Measurements from ENCODE around the gene RFWD3.

RFWD3 gene

GRCh38 chr16:74666425-74667254, at the start of gene RFWD3:
RFWD3 (minus strand) TSS chr16:74666877; CDS start chr16:74661449, 5,428 bp downstream.
- peaks cover 38% of the 10 kb centered on the region for H3K79me2 ChIP-seq (ENCODE audit: insufficient read depth, low read length)
- peaks cover 11% of the 10 kb centered on the region; the same call in 1 of the 2 replicates for H3K9me3 ChIP-seq (ENCODE audit: low read length)
- H3K27me3 ChIP-seq (ENCODE audit: insufficient read depth, low read length): no peaks in the 10 kb centered on the region
- no peaks in the 10 kb centered on the region for H4K20me1 ChIP-seq (ENCODE audit: insufficient read depth, low read length)
- H3K4me1 ChIP-seq (ENCODE audit: insufficient read depth, low read length, severe bottlenecking): peaks cover 26% of the 10 kb centered on the region
- H3K9me2 ChIP-seq (ENCODE audit: low read depth, low read length): no peaks in the 10 kb centered on the region
- no peaks in the 10 kb centered on the region for H3F3A ChIP-seq (ENCODE audit: insufficient read depth, low read length)
- H2AFZ ChIP-seq (ENCODE audit: low read length): peak within 1 kb of the TSS; percentile 99
- H3K27ac ChIP-seq (ENCODE audit: low read depth, low read length, poor library complexity, severe bottlenecking): peak within 1 kb of the TSS; percentile 64
- H3K4me3 ChIP-seq (ENCODE audit: low read depth, low read length, poor library complexity, severe bottlenecking): peak within 1 kb of the TSS; percentile 89
- H3K4me2 ChIP-seq (ENCODE audit: low read length): peak within 1 kb of the TSS; percentile 69
- no peak for TF ChIP-seq EZH2 (IDR thresholded peaks at IDR 0.05; ENCODE audit: borderline replicate concordance, low read length)
- TF ChIP-seq CTCF (IDR thresholded peaks at IDR 0.05; ENCODE audit: low read length): no peak
- H3K9ac ChIP-seq (ENCODE audit: low read length): peak within 1 kb of the TSS; percentile 98
- H3K36me3 ChIP-seq (ENCODE audit: insufficient read depth, low read length): peaks cover 43% of the 10 kb centered on the region

GRCh38 chr16:74716355-74716754, 49.7 kb upstream of the RFWD3 start:
- no peaks in the 10 kb centered on the region; the same call in 1 of the 2 replicates for H3K27me3 ChIP-seq (ENCODE audit: insufficient read depth, low read length)
- no peak overlapping the region for H3K27ac ChIP-seq (ENCODE audit: low read depth, low read length, poor library complexity, severe bottlenecking)
- H2AFZ ChIP-seq (ENCODE audit: low read length): no peak overlapping the region
- no peaks in the 10 kb centered on the region for H4K20me1 ChIP-seq (ENCODE audit: insufficient read depth, low read length)
- no peaks in the 10 kb centered on the region for H3K9me3 ChIP-seq (ENCODE audit: low read length)
- H3K9ac ChIP-seq (ENCODE audit: low read length): no peak overlapping the region
- H3K4me2 ChIP-seq (ENCODE audit: low read length): no peak overlapping the region
- H3K4me3 ChIP-seq (ENCODE audit: low read depth, low read length, poor library complexity, severe bottlenecking): no peak overlapping the region
- no peaks in the 10 kb centered on the region for H3F3A ChIP-seq (ENCODE audit: insufficient read depth, low read length)
- no peaks in the 10 kb centered on the region for H3K36me3 ChIP-seq (ENCODE audit: insufficient read depth, low read length)
- H3K4me1 ChIP-seq (ENCODE audit: insufficient read depth, low read length, severe bottlenecking): no peaks in the 10 kb centered on the region
- H3K79me2 ChIP-seq (ENCODE audit: insufficient read depth, low read length): no peaks in the 10 kb centered on the region
- TF ChIP-seq CTCF (IDR thresholded peaks at IDR 0.05; ENCODE audit: low read length) (peak; percentile 9; the same call in 1 of the 2 replicates), EZH2 (IDR thresholded peaks at IDR 0.05; ENCODE audit: borderline replicate concordance, low read length) (no peak)
- no peaks in the 10 kb centered on the region for H3K9me2 ChIP-seq (ENCODE audit: low read depth, low read length)

GRCh38 chr16:74713876-74714275, 47.2 kb upstream of the RFWD3 start:
- Histone ChIP-seq H3K27ac (ENCODE audit: low read depth, low read length, poor library complexity, severe bottlenecking) (no peak overlapping the region), H3K9ac (ENCODE audit: low read length) (no peak overlapping the region), H4K20me1 (ENCODE audit: insufficient read depth, low read length) (no peaks in the 10 kb centered on the region), H3K4me3 (ENCODE audit: low read depth, low read length, poor library complexity, severe bottlenecking) (no peak overlapping the region), H3K9me2 (ENCODE audit: low read depth, low read length) (no peaks in the 10 kb centered on the region), H3K4me1 (ENCODE audit: insufficient read depth, low read length, severe bottlenecking) (no peaks in the 10 kb centered on the region), H3K79me2 (ENCODE audit: insufficient read depth, low read length) (no peaks in the 10 kb centered on the region), H3K9me3 (ENCODE audit: low read length) (no peaks in the 10 kb centered on the region), H2AFZ (ENCODE audit: low read length) (no peak overlapping the region), H3K36me3 (ENCODE audit: insufficient read depth, low read length) (no peaks in the 10 kb centered on the region), H3K4me2 (ENCODE audit: low read length) (no peak overlapping the region), H3F3A (ENCODE audit: insufficient read depth, low read length) (no peaks in the 10 kb centered on the region), H3K27me3 (ENCODE audit: insufficient read depth, low read length) (no peaks in the 10 kb centered on the region; the same call in 1 of the 2 replicates)
- TF ChIP-seq CTCF (IDR thresholded peaks at IDR 0.05; ENCODE audit: low read length) (no peak), EZH2 (IDR thresholded peaks at IDR 0.05; ENCODE audit: borderline replicate concordance, low read length) (no peak)
